ENCODE data around the gene SLC22A23.

Gene SLC22A23

DNA sequence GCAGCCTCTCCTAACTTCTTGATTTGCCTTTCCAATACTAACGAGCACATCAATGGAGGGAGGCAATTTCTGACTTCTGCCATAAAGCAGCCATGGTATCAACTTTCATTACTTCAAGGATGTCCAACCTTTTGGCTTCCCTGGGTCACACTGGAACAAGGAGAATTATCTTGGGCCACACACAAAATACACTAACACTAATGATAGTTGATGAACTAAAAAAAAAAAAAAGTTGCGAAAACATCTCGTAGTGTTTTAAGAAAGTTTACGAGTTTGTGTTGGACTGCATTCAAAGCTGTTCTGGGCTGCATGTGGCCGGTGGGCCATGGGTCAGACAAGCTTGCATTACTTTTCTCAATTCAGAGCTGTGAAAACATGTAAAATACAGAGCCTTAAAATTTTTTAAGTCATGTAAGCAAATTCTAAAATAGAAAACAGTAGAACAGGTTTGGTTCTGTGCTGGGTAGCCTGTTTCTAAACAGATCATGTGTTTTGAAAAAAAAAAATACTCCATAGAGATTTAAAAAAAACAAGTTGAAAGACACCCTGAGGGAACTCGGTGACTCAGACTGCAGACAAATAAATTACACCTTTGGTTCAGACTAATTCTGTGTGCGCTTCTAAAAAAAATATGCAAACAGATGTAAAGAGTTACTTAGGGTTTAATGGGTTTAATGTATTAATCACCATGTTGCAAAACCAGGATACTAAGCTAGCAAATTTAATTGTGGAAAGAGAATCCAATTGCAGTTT is 43.6 kb upstream of the SLC22A23 start:
- no peak overlapping the region for H3K4me3 ChIP-seq (ENCODE audit: low read length)
- DNase-seq (ENCODE audit: low read depth) = peak; percentile 86
- TF ChIP-seq, protein P1, sequence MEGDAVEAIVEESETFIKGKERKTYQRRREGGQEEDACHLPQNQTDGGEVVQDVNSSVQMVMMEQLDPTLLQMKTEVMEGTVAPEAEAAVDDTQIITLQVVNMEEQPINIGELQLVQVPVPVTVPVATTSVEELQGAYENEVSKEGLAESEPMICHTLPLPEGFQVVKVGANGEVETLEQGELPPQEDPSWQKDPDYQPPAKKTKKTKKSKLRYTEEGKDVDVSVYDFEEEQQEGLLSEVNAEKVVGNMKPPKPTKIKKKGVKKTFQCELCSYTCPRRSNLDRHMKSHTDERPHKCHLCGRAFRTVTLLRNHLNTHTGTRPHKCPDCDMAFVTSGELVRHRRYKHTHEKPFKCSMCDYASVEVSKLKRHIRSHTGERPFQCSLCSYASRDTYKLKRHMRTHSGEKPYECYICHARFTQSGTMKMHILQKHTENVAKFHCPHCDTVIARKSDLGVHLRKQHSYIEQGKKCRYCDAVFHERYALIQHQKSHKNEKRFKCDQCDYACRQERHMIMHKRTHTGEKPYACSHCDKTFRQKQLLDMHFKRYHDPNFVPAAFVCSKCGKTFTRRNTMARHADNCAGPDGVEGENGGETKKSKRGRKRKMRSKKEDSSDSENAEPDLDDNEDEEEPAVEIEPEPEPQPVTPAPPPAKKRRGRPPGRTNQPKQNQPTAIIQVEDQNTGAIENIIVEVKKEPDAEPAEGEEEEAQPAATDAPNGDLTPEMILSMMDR (conservative IDR thresholded peaks at IDR 0.05; ENCODE audit: low read length) = no peak

DNA sequence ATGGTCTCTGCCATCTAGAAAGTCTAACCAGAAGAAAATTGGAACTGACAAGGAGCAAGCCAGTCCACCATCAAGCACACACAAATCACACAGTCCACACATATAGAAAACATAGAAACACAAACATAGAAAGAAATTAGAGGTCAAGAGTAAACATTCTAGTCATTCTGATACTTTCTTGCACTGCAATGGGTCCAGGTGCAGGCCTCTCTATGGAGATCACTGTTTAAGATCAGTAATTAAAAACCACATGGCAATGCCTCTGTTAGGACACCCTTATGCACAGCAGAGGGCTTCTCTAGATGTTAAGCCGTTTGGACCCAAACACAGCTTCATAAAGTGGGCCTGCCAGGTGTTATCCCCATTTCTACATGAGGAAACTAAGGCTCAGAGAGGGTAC is 42.8 kb upstream of the SLC22A23 start:
- TF ChIP-seq, protein P1 (conservative IDR thresholded peaks at IDR 0.05; ENCODE audit: low read length) = no peak
- DNase-seq (ENCODE audit: low read depth) = no peak
- H3K4me3 ChIP-seq (ENCODE audit: low read length) = no peak overlapping the region

DNA sequence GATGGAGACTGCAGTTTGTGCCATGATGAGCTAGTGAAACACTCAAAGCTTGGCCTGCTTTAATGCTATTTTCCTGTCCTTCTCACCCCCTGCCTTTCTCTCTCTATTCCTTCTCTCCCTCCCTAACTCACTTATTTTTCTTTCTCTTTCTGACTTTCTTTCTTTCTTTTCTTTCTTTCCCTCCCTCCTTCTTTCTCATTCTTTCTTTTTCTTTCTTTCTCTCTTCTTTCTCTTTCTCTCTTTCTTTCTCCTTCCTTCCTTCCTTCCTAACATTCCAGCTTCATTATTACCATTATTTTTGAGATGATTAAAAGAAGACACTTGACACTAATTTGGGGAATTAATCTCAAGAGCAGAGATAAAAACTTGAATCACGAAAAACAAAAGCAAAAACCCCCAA is 39.5 kb upstream of the SLC22A23 start:
- TF ChIP-seq, protein P1 (conservative IDR thresholded peaks at IDR 0.05; ENCODE audit: low read length) = no peak
- H3K4me3 ChIP-seq (ENCODE audit: low read length) = no peak overlapping the region
- DNase-seq (ENCODE audit: low read depth) = no peak

DNA sequence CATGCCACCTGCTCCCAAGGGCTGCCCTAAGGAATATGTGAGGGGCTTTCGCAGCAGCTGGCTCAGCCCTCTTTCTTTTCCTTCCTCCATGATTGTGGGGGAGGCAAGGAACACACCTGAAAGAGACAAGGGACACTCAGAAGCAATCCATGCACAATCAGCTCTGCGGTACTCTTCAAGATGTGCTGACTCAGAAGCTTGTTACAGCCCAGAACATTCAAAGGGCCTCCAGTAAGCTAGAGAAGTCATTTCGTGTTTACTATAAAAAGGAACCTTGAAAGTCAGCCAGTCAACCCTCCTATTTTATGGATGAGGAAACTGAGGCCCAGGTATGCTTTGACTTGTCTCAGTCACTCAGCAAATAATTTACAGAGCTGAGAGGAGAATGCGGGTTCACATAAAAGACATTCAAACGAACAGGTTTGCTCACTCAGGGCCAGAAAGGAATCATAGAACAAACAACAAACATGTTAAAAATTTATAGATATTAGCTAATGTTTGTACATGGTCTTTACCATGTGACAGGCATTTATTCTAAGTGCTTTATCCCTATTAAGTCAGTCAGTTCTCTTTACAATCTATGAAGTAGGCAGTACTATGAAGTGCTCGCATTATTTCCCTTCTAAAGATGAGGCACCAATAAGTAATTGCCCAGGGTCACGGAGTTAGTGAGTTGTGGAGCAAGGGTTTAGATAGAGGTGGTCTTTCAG is 37.7 kb upstream of the SLC22A23 start:
- TF ChIP-seq, protein P1 (conservative IDR thresholded peaks at IDR 0.05; ENCODE audit: low read length) = no peak
- DNase-seq (ENCODE audit: low read depth) = no peak
- no peak overlapping the region for H3K4me3 ChIP-seq (ENCODE audit: low read length)

DNA sequence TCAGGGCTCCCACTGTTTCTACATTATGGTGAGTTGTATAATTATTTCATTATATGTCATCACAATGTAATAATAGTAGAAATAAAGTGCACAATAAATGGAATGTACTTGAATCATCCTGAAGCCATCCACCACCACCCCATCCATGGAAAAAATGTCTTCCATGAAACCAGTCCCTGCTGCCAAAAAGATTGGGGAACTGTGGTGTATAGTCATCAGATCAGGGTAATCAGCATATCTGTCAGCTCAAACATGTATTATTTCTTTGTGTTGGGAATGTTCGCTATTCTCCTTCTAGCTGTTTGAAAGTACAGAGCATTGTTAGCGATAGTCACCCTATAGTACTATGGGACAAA is 33.8 kb upstream of the SLC22A23 start:
- TF ChIP-seq, protein P1 (conservative IDR thresholded peaks at IDR 0.05; ENCODE audit: low read length) = no peak
- DNase-seq (ENCODE audit: low read depth) = peak; percentile 67
- H3K4me3 ChIP-seq (ENCODE audit: low read length) = no peak overlapping the region

DNA sequence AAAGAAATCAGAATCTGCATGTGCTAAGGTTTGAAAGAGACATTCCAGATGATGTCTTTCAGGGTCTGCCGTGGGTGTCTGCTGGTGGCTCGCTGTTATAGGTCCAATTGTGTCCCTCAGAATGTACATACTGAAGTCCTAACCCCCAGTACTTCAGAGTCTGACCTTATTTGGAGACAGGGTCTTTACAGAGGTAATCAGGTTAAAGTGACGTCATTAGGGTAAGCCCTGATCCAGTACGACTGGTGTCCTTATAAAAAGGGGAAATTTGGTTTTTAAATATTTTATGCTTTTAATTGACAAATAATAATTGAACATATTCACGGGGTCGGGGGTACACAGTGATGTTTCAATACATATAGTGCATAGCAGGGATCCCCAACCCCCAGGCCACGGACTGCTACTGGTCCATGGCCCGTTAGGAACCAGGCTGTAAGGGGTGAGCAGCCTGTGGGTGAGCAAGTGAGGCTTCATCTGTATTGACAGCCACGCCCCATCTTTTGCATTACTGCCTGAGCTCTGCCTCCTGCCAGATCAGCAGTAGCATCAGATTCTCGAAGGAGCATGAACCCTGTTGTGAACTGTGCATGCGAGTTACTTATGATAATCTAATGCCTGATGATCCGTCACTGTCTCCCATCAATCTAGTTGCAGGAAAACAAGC is 33.2 kb upstream of the SLC22A23 start:
- H3K4me3 ChIP-seq (ENCODE audit: low read length) = no peak overlapping the region
- TF ChIP-seq, protein P1 (conservative IDR thresholded peaks at IDR 0.05; ENCODE audit: low read length) = no peak
- DNase-seq (ENCODE audit: low read depth) = no peak
